GM12891 (cell line): ENCODE measurements around the gene PSTPIP1. TPM values are rescaled to one million over a fixed set of nuclear protein-coding genes. Genes with fewer than 3 reads are reported as not detected.
A peak's percentile ranks its signal among the peaks of the same experiment; 100 is the strongest.

ENCODE experiments used
- DNase-seq: peaks from one replicate; pipeline ENCODE4 v3.0.0; 2011; ENCODE audit warnings: low spot score; ENCODE audit not compliant: insufficient read length
- FAIRE-seq: peaks from 2 replicates; lab custom pipeline; 2011; peaks lifted over from hg19 to GRCh38; lab: Jason Lieb, UNC
- PAX5 ChIP-seq: IDR thresholded peaks from 2 replicates; pipeline ENCODE4 v1.6.1; 2011; ENCODE audit warnings: low read length, moderate library complexity, mild to moderate bottlenecking; ENCODE audit not compliant: insufficient read depth, severe bottlenecking
- POLR2A ChIP-seq: IDR thresholded peaks from 2 replicates; pipeline ENCODE4 v1.6.1; 2011; ENCODE audit warnings: low read depth, low read length, control low read depth
- POLR2AphosphoS5 ChIP-seq: IDR thresholded peaks from 2 replicates; pipeline ENCODE4 v1.6.1; 2011; ENCODE audit warnings: low read depth, low read length, control low read depth
- POU2F2 ChIP-seq: IDR thresholded peaks from 2 replicates; pipeline ENCODE4 v1.6.1; 2011; ENCODE audit warnings: low read depth, mild to moderate bottlenecking, control low read depth, low read length, moderate library complexity
- SPI1 ChIP-seq: IDR thresholded peaks from 2 replicates; pipeline ENCODE4 v1.6.1; 2011; ENCODE audit warnings: low read depth, low read length, control low read depth
- TAF1 ChIP-seq: IDR thresholded peaks from 2 replicates; pipeline ENCODE4 v1.6.1; 2011; ENCODE audit warnings: low read depth, low read length, control low read depth
- polyA plus RNA-seq: library from polyadenylated mRNA; unstranded; fragments of >200 nt; gene quantifications from one replicate; pipeline ENCODE4 v1.2.1, GENCODE V29; 2012; ENCODE audit warnings: low read depth, missing spikeins, inconsistent platforms; ENCODE audit not compliant: missing spikeins

PSTPIP1 gene
- 5.2 TPM for polyA plus RNA-seq

DNA sequence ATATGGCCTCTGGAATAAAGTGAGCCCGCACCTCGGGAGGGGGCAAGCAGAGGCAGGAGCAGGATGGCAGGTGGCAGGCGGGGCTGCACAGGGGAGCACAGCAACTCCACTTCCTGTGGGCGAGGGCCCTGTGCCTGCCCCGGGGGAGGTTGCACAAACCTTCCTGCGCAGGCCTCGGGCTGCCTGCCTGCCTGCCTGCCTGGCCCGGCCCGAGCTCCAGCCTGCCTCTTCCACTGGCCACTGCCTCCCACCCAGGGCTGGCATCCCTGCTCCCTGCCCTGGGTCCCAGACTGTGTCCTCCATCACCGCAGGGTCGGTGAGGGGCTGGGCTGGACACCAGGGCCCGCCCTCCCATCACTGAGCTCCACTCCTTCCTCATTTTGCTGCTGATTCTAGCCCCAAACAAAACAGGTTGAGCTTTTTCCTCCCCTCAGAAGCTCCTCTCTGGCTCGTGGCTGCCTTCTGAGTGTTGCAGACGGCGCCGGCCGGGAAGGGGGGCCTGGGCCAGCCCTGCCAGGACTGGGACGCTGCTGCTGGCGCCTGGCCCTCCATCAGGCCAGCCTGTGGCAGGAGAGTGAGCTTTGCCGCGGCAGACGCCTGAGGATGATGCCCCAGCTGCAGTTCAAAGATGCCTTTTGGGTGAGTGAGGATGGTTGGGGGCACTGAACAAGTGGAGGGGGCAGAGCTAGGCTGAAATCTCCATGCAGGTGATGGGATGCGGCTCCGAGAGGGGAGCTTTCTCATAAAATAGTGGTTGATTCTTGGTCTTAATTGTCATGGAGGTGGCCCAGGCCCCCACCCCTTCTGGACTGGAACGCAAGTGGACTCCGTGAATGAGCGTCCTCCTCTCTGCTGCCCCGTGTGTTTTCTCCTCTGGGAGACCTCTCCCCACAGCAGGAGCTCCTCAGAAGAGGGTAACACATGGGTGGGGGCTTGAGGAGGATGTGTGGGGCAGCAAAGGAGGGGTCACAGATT lies at the start of gene PSTPIP1:
Gene PSTPIP1 (plus strand): TSS at position 156 of the 975 bp plus-strand sequence. CDS start 448 bp downstream, at position 604.
- FAIRE-seq (peak; percentile 99), DNase-seq (peak; percentile 59)
- TF ChIP-seq POU2F2, result no peak
- TF ChIP-seq POLR2AphosphoS5, result 0 out of 2 replicates have a peak, but pooled peaks have one; percentile 41
- peak; percentile 38; the same call in 1 of the 2 replicates for TF ChIP-seq TAF1
- peak; percentile 68 for TF ChIP-seq POLR2A

DNA sequence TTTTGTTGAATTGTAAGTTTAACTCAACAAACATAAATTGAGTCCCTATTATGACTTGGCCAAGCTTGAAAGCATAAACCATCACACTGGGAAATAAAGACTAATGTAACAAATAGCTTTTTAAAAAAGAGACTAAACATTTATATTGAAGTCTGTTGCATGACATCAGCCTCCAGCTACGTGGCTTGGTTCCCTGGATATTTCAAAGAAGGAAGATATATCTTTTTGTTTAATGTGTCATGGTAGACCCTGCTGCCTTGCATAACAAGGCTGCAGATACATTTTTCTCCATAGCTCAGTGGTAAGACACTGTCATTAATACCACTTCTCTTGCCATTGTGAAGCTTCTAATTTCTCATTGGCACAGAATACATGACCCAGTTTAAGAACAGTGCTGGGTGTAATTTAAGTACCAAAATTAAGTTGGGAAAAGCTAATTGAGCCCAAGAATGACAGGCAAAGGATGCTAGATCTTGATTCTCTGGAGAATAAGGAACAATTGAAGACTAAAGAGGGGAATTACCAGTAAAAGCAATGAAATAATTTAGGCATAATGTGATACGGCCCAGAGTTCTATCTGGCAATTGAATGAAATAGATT lies 49.3 kb upstream of the PSTPIP1 start:
- FAIRE-seq, result no peak
- no peak for DNase-seq
- TF ChIP-seq POLR2AphosphoS5 (no peak), PAX5 (no peak), POU2F2 (no peak), POLR2A (no peak), TAF1 (no peak), SPI1 (no peak)

DNA sequence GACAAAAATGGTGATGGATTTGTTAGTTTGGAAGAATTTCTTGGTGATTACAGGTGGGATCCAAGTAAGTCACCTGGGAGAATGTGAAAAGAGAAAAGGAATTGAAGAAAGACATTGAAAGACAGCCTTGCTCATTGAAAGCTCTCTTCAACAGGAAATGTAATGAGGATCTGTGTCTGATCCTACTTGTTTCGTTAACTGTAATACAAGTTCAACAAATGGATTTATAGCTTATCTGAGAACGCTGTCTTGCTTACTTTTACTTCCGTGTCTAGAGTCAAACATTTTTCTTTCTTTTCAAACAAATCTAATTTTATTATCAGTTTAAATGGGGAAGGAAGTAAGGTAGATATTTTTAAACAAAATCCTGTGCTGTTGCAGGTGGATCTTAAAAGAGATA lies 47.5 kb upstream of the PSTPIP1 start:
- no peak for DNase-seq
- FAIRE-seq, result no peak
- no peak for TF ChIP-seq TAF1
- no peak for TF ChIP-seq SPI1
- TF ChIP-seq PAX5, result no peak
- no peak for TF ChIP-seq POLR2A
- no peak for TF ChIP-seq POU2F2
- no peak for TF ChIP-seq POLR2AphosphoS5

DNA sequence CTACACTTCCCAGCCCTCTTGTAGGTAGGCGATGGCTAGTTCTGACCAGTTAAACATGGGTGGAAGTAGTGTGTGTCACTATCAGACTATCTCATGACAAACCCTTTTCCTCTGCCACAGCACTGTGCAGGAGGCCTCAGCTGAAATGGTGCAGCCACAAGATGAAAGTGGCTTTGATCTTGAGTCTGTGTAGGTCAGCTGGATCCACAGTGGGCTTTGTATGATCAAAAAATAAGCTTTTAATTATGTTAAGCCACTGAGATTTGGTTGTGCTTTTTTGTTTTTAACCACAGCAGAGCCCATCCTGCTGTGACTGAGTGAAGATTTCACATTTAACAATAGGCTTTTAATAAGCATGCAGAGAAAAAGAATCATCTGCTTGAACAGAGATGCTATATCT lies 43.7 kb upstream of the PSTPIP1 start:
- DNase-seq, result no peak
- no peak for TF ChIP-seq PAX5
- TF ChIP-seq SPI1, result no peak
- TF ChIP-seq TAF1, result no peak
- TF ChIP-seq POLR2AphosphoS5, result no peak
- no peak for TF ChIP-seq POLR2A
- TF ChIP-seq POU2F2, result no peak
- FAIRE-seq, result no peak

DNA sequence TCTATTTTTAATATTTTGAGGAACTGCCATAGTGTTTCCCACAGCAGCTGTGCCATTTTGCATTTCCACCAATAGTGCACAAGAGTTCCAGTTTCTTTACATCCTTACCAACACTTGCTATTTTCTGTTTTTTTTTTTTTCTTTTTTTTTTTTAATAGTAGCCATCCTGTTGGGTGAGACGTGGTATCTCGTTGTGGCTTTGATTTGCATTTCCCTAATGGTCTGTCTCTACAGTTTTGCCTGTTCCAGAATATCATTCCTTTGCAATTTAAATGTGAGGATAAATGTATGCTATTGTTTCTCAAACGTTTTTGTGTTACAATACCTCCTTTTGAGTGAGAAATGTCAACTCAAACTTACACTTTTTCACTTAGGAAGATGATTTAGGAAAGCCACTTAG lies 41.0 kb upstream of the PSTPIP1 start:
- FAIRE-seq, result no peak
- TF ChIP-seq SPI1, result no peak
- no peak for DNase-seq

DNA sequence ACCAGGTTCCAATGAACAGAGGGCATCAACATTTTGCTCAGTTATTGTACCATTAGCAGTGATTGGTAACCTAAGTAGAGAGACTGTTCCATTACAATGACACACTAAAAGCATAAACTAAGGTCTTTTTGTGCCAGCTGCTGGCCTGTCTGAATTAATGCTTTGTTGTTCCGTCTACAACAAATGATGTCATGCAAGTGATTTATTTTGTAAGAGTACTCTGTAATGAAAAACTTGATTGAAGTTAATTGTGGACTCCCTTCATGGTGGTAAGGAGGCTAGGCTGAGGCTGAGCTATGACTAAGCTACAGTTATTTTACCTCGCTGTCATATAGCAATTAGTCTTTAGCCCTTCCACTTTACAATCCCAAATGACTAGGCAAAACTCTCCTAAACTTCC lies 40.2 kb upstream of the PSTPIP1 start:
- DNase-seq (no peak), FAIRE-seq (no peak)
- TF ChIP-seq TAF1 (no peak), POLR2AphosphoS5 (no peak), POU2F2 (no peak), POLR2A (no peak), SPI1 (no peak), PAX5 (no peak)

DNA sequence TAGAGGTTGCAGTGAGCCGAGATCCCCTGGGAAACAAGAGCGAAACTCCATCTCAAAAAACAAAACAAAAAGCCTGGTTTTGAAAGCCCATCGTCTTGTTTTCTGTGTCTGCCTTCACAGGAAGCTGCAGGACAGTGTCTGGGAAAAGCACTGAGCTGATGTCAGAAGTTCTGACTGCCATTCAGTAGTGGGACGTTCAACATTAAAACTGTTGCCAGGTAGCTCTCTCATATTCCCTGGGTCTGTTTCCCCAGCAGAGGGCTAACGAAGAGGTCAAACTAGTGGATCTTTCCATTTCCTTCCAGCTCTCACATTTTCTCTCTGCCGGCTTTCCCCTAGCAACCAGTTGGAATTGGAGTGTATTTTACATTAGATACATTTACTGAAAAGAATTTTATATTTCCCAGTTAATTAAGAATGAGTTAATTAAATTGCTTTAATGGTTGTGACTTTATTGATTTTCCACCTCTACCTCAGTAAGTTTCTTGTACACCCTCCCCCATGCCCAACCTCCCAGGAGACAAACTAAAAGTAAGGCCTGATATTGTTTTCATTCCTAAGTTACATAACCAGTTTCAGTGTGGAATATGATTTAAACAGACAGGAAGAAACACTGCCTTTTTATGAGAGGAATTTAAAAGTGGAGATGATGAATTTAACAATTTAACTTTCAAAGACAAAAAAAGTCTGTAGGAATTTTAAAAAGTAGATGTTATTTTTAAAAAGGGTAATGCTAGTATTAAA lies 33.5 kb upstream of the PSTPIP1 start:
- no peak for TF ChIP-seq POU2F2
- no peak for TF ChIP-seq PAX5
- TF ChIP-seq POLR2A, result no peak
- TF ChIP-seq POLR2AphosphoS5, result no peak
- no peak for TF ChIP-seq TAF1
- no peak for TF ChIP-seq SPI1
- FAIRE-seq, result no peak

DNA sequence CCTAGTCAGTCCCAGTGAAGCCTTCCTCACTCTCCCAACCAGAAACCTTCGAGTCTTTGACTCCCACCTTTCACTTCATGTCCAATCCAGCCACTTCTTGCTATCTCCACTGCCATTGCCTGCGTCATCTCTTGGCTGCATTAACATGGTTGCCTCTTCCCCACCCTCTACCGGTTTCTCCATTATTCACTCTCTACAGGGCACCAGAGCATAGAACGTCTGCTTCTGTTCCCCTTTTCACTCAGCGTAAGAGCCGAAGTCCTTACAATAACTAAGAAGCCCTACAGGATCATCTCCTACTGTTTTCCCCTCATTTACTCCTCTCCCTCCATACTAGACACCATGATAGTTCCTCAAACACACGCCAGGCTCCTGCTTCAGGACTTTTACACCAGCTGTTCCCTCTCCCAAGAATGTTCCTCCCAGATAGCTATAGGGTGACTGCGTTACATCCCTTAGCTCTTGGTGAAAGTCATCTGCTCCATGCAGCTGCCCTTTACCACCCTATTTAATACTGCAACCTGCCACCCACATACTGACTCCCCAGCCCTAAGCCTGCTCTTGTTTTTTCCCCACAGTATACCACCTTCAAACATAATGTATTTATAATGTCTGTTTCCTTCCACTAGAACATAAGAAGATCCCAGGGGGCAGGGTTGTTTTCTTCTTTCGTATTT lies 32.5 kb upstream of the PSTPIP1 start:
- peak; percentile 41 for FAIRE-seq

More for the DNA sequence above, 33.5 kb upstream of the PSTPIP1 start:
- no peak for DNase-seq

DNA sequence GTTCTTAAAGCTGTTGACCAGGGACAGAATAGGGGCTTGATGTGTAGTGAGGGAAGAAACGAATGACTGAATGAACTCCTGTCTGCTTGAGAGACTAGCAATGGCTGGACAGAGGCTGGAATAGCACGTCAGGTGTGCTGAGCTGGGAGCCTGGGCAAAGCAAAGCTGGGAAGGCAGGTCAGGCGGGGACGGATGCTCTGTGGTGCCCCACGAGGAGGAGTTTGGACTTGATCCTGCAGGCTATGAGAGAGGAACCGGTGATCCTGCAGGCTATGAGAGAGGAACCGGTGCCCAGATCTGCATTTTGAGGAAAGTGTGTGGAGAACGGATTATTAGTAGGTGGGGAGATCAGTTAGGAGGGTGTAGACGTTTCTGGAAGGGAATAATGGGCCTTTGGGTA lies 31.3 kb upstream of the PSTPIP1 start:
- DNase-seq, result no peak
- no peak for FAIRE-seq
- no peak for TF ChIP-seq SPI1
- TF ChIP-seq TAF1, result no peak
- no peak for TF ChIP-seq POLR2A
- TF ChIP-seq PAX5, result no peak
- no peak for TF ChIP-seq POU2F2
- no peak for TF ChIP-seq POLR2AphosphoS5

More for the DNA sequence above, 32.5 kb upstream of the PSTPIP1 start:
- DNase-seq, result no peak
- TF ChIP-seq POLR2AphosphoS5 (no peak), PAX5 (no peak), TAF1 (no peak), POU2F2 (no peak), SPI1 (peak; percentile 63)
